ENCODE data around the gene PCSK6.
"Not testable (repeated sequence)": the region's sequence is repeated elsewhere in the genome, so short reads cannot be mapped to it uniquely, and the experiment has no call there.

The PCSK6 gene

DNA sequence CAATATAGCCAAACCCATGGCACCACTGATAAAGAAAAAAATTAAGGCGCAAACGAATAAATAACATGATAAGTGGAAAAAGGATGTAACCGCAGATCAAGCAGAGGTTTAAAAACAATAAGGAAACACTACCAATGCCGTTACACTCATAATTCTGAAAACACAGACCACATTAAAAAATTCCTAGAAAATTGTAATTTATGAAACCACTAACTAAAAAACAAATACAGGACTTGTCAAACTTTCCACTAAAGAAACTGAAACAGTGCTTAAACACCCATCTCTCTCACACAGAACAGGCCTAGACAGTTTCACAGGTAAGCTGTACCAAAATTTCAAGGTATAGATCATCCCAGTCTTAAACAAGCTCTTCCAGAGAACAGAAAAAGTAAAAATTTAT lies 28.4 kb downstream of the PCSK6 start:
- DNase-seq: no peak

DNA sequence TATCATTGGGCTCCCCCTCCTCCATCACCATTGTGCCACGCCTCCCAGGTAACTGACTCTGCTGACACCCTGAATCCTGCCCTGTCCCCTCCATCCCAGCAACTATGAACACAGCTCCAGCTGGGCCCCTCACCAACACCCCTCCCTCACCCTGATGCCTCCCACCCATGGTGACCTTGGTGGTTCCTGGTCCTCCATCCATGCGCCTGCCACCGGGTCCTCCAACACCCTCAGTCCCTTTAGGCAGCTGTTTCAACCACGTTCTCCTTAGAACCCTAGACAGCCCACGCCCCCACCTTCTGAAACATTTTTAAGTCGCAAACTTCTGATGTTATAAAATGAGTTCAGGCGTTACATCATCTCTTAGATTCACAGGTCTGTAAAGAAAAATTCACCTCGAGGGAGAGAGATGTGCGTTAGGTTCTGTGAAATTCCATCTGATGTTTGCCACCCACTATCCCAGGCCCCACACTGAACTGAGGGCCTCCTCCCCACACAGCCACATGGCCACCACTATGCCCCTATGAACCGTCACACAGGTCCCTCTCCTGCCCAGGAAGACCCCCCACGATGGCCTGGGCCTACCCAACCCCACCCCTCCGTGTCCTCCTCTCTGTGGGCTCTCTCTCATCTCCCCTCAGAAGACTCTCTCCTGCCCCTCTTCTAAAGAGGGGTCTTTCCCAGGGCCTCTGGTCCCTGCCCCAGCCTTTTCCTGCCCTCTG lies 29.8 kb downstream of the PCSK6 start:
- no peak for DNase-seq

DNA sequence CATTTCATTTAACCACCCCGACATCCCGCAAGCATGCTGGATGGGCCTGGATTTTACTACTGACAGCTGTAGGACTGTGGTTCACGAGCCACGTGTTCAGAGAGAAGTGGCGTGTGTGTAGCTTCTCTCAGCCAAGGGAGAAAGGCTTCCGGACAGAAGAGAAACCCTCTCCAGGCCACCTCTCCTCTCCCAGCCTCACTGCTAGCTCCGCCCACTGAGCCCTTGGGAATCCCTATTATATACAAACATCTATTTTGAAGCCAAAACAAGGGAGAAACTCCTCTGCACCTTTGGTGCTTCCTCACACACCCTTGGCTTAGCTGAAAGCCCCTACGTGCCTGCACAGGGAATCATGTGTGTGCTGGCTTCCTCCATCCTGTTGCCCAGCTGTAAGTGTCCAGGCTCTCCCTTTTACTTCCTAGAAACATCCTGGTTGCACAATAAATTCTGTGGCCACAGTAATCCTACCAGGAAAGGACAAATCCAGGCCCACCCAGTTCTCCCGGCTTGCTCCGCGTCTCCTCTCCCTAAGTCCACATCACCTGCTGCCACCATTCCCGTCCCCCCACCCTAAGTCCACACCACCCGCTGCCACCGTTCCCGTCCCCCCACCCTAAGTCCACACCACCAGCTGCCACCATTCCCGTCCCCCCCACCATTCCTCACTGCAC lies 30.5 kb downstream of the PCSK6 start:
- no peak for DNase-seq

DNA sequence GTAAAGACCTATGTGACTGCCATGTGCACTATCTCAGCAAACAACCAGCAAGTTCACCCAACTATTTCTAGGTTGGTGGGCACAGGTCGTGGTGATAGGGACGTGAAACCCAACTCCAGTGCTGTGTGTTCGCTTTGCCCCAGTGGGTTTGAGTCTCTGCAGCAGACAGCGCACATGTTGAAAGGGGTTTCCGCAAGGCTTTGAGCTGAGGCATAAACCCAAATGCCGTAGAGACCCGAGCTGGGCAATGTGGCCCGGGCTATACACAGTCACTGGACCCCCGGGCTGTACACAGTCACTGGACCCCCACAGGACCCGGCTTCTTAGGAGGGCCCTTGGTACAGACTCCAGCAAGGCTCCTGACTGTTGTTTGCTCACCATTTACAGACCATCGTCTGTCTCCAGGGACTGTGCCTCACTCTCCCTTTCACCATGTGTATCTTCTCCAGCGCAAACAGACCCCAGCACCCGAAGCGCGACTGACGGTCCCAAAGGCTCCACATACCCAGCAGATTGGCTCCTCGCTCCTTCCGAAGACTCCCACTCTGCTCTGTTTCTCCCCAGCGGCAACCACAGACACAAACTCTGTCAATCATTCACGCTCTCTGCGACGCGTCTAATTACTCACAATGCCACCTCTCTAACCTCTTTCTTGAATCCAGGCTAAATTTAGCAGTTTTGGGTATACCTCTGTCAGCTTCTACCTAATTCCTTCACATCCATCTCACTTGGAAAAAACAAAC lies 31.2 kb downstream of the PCSK6 start:
- DNase-seq: no peak

DNA sequence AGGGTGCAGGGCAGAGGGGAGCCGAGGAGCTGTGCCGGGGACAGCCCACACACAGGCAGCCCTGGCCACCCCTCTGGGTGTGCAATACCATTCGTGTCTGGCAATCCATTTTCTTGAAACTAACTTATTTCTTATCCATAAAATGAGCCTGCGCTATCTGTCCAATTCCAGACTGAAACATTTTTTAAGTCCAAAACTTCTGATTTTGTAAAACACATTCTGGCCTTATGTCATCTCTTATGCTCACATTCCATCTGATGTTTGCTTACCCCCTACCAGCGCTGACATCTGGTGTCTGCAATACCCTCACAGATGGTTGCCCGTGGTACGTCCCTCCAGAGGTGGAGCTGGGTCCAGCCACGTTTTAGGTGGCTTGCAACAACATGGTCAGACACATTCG lies 31.8 kb downstream of the PCSK6 start:
- no peak for DNase-seq

DNA sequence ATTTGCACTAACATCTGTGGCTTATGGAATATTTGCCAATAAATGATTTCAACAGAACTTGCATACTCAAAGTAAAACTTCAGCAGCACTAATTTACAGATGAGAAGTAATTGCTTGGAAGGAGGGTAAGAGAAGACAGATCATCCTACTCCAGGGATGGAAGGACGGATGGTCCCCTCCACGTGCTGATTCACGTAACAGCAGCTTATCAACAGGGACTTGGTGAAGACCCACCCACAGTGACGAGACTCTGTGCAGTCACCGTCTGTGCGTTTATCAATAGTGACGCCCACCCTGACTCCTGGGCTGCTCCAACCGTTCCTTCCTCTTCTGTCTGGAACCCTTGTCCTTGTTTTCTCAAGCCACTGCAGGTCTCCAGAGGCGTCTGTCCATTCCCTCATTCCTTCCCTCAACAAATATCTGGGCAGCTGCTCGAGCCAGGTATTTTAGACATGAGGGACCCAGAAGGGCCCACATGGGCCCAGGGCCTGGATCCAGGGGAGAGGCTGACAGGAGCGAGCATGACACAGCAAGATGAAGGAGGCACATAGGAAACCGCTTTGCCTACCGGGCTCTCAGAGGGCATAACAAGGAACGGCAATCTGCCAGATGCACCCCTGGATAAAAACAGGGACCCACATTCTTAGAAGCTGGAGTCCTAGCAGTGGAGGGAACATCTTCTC lies 33.3 kb downstream of the PCSK6 start:
- no peak for DNase-seq

DNA sequence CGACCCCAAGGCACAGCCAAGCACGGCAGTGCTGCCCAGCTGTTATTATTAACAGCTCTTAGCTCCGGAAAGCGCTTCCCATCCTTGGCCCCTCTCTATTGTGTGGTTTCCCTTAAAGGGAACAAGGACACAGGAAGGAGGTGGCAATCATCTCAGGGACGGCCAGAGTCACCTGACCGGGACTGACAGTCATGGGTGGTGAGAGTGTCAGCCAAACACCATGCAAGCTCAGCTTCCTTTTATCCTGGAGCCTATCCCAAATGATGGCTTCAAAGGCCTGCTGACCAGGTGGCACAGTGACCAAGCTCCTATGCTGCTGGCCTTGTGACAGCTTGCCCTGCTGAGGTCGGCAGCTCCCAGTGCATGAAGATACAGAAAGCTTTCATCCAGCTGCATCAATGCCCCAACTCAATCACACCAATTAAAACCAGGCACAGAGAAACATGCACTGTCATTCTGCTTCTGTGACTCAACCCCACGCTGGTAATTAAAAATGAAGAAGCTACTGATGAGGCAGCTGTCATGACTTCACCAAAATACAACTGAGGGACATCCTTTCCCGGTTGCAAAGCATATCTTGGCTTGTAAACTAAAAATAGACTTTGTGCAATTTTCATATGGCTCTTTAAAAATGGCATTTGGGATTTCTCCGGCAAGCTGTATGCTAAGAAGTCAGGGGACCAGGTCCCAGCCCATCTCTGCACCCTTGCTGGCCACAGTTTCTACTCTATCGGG lies 34.0 kb downstream of the PCSK6 start:
- DNase-seq: no peak

DNA sequence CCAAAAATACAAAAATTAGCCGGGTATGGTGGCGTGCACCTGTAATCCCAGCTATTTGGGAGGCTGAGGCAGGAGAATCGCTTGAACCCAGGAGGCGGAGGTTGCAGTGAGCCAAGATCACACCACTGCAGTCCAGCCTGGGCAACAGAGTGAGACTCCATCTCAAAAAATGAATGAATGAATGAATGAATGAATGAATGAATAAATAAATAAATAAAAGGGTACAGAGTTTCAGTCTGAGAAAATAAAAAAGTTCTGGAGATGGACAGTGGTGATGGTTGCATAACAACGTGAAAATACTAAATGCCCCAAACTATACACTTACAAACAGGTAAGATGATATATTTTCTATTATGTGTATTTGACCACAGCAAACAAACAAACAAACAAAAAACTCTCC lies 34.7 kb downstream of the PCSK6 start:
- DNase-seq: not testable (repeated sequence)

DNA sequence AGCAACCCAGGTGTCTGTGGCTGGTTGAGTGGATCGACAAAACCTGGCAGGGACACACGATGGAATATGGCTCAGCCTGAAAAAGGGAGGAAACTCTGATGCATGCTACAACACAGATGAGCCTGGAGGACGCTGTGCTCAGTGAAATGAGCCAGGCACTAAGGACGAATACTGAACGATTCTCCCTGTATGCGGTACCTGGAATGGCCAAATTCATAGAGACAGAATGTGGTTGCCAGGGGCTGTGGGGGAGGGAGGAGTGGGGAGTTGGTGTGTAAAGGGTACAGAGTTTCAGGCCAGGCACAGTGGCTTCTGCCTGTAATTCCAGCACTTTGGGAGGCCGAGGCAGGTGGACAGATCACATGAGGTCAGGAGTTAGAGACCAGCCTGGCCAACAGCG lies 35.1 kb downstream of the PCSK6 start:
- no peak for DNase-seq

DNA sequence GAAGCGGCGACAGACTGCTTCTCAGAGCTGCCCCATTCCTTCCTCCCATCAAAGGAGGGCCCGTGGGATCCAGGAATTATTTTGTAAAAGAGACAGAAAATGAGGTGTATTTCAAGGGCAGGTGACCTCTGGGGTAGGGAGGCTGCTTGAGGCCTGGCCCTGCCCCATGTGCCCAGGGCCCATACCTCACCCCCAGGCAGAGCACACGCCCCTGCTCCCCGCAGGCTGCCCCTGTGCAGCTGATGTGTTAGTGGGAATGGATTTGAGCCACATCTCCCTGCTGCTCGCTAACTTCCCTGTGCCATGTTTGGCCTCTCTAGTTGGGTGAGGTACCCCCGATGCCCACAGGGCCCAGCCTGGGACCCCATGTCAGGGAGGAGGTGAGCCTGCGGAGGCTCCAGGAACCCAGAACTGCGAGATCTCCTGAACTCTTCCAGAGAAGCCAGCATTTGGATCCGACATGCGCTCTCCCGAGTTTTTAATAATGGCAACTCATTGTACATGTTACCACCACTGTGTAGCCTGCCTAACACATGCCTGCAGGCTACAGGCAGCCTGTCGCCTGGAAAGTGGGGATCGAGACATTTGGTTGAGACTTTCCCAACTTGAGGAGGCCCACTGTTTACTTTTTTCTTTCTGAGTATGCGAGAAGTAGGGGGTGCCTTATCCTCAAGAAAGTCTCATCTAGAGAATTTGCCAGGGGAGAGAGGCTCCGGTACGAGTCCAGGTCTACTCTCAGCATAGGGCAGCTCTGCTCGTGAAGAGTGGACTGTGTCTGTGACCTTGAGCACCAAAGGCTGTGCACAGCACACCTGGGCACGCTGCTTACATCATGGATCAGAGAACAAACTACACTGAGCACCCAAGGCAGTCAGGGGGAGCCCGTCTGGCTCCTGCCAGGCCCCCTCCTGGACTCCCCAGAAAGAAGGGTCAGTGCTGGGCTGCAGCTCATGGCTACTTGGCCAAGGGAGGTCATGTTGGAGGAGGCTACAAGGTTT lies 36.1 kb downstream of the PCSK6 start:
- no peak for DNase-seq

DNA sequence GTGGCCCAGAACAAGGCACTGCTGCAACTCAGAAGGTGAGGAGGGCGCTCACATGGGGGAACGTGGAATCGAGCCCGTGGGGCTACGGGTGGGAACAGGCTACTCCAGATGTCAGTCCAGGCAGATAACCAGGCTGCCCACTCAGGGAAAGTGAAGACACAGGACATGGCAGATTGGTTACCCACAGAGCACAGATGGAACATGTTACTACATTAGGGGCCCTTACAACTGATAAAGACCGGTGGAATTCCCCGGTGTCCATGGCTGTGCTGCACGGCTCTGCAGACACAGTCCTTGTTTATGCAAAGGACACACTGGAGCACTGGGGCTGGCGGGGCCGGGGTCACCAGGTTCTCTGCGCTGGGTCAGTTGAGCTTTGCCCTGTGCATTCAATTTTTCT lies 36.9 kb downstream of the PCSK6 start:
- DNase-seq: no peak

DNA sequence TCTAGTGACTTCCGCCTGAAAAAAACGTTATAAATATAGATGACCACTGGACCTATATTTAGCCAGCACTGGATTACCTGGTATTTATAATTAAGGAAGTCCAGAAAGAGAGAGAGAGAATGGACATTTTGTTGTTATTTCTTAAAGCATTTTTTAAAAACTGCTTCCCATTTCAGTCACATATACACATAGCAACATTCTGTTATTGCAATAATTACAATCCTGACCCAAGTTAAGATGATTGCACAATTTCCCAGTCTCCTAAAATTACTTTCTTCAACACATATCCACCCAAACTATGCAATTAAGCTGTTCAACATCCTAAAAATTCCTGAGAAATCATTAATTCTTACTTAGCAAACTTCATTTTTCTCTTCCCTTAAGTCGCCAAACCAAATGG lies 37.7 kb downstream of the PCSK6 start:
- no peak for DNase-seq

DNA sequence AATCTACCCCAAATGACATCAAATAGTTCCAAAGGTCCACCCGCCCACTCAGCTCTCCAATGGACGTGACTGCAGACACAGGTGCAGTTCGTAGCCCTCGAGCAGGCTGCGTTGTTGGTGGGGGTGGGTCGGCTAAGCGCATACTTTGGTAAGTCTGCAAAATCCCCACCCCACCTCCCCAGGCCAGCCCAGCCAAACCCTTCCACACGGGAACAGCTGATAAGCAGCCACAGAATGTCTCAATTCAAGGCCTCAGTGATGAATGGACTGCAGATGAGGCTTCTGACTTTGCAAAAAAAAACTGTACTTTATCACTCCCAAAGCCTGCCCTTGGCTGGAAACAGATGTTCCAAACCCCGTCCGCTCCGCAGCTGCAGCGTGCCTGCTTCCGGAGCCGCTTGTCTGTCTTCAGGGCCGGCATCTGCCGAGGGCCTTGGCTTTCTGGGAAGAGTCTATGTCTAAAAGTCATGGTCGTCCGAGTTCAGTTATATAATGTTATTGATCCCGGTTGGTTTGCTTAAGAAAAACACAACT lies 38.2 kb downstream of the PCSK6 start:
- DNase-seq: no peak

DNA sequence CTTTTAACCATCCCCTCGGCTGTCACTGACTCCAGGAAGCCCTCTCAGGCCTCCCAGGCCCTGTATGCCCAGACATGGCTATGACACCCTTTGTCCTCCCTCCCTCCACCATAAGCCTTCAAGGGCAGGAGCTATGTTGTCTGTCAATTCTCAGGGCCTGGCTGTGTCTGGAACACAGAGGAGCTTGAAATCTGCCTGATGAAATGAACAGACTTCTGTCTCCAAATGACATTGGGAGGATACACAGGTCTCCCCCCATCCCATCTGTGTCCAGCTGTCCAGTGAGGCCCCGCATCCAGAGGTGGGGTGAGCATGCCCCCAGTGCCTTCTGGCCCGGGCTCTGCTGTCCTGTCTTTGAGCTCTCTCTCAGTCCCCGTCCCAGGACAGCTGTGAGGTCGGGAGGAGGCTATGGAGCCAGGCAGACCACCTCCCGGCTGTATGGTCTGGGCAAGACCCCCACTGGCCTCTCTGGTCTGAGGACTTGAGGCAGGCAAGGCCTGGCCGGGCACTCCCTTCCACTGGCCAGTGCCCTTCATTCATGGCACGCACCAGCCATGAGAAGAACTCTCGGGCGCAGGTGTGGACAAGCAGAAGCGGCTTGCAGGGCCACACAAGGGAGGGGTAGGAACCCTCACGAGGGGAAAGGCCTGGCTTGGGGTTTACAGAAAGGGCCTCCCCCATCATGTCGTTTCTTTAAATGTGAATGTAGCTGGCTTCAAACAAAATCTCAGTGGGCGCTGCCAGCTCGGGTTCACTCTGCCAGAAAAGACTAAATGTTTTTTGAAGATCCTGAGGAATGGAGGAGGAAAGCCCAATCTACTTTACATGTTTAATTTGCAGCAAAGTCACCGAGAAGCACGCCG lies 38.9 kb downstream of the PCSK6 start:
- DNase-seq: no peak

DNA sequence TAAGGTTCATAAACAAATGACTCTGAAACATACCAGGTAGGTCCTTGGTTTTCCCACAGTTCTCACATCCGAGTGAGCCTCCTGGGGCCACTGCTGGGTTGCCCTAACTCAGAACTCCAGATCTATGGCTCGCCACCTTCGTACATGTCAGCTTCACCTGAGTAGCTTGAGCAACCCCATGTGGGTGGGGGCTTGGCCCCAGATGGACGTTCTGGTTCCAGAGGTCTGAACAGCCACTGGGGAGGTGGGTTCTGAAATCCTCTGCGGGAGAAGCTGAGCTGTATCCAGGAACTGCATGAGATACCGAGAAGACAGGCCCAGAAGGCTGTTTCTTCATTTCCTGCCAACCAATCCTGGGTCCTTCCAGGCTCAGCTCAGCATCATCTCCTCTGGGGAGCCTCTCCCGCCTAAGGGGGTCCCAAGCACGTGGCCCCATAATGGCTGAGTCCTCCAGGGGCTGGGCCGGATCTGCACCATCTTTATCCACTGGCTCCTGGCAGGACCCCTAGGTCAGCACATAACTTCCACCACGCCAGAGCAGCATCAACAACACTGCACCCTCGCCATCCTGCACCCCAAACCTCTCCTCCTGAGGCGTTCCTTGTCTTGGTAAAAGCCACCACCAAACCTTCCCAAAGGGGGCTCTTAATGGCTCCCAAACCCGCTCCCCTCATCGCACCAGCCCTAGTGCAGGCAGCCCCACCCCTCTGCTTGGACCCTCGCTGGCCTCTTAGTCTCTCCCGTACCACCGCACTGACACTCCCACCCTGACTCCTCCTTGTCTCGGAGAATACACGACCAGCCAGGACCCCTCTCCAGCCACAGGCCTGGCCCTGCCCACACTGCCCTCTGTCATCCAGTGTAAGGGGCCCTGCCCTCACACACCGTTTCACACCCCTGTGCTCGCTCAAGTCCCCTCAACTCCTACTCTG lies 39.8 kb downstream of the PCSK6 start:
- no peak for DNase-seq

DNA sequence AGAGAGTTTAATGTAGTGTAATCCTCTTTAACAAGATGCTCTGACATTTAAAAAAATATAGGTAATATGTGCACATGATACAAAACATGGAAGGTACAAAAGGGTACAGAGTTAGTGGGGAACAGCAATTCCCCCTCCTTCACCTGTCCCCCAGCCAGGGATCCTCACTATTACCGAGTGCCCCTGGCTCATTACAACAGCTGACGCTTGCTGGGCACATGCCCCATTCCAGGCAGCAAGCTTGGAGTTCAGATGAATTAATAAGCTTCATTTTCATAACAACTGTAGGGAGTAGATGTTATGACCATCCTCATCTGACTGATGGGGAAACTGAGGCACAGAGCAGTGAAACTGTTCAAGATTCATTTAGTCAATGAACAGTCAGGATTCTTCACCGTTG lies 41.2 kb downstream of the PCSK6 start:
- DNase-seq: no peak

DNA sequence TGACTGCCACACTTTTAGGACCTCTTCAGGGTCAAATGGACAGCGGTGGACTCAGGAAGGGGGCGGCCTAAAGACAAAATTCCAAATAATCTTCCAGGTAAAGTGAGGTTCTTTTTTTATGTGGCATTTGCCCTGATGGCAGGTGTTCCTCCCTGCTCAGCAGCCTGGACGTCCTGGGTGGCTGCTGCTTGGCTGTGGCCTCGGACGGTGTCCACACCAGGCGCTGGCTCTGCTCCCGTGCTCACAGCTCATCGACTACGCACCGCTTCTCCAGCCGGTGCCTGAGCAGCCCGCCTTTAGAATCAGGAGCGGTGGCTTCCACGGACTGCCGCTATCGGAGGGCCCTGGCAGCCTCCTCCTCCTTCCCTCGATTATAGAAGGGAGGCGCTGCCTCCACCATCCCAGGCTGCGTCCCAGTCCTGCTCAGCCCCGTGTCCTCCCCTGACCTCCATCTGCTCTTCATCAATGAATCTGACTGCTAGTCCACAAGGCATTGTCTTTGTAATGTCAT lies 41.9 kb downstream of the PCSK6 start:
- DNase-seq: no peak

DNA sequence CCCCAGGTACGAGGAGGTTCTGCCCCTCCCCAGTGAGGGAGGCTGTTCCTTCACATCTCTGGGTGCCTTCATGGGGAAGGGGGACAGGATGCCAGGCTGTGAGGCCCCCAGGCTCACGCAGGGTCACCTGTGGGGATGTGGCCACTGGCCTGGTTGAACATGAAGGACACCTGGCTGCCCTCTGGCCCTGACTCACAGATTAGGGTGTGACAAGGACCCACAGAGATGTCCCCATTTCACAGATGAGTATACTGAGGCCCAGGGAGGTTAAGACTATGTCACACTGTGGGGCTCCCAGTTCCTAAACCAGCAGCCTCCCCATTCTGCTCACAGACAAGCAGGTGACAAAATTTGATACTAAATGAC lies 42.4 kb downstream of the PCSK6 start:
- no peak for DNase-seq

All from right kidney (tissue), 1 donor.